ENCODE results near the gene BRMS1.
A peak's percentile ranks its signal among the peaks of the same experiment; 100 is the strongest.
"Not testable (repeated sequence)": the region's sequence is repeated elsewhere in the genome, so short reads cannot be mapped to it uniquely, and the experiment has no call there.

Gene BRMS1

DNA sequence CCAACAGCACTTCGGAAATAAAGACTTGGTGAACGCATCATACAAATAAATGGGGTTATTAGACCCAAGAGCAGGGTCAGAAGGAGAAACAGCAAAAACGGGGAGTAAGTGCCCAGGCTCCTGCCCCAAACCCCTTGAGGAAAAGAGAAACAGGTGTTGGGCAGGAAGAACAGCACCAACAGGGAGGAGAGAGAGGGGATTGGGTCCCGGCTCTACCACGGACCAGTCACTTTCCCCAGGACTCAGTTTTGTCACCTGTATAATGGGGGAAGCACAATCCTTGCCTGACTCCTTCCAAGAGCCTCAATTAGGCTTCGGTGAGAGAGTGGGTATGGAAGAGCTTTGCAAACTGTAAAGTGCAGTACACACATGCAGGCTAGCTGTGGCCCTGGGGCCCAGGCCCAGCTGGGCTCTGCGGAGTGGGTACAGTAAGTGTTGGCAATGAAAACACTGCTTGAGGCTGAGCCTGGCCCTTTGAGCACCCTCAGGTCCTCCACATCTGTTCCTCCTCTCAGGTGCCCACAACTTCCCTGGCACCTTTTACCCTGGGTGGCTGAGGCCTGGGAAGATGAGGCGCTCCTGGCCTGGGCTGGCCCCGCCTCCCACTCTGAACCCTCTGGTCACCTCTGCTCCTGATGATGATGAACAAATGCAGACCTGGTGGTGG is 17.7 kb upstream of the BRMS1 start:
- DNase-seq, result no peak

DNA sequence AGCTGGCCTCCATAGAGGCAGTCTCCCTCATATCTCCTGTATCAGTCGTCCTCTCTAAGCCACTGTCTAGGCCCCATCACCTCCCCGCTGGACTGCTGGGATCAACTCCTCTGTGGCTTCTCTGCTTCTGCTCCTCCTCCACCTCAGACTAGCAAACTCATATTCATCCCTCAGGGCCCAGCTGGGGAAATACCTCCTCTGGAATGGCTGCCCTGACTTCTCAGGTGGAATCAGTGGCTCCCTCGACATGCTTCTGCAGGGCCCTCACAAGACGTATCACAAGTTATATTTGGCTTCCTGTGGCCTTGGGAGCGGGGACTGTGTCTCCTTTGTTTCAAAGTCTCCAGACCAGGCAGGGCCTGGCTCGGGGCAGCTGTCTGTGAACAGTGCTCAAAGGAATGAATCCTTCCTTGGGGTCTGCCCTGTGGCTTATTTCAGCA is 16.6 kb upstream of the BRMS1 start:
- DNase-seq, result no peak

- DNase-seq, result no peak
These were observed 15.6 kb upstream of the BRMS1 start for GRCh38 chr11:66360406-66361073.

GRCh38 chr11:66359662-66360087 is 14.8 kb upstream of the BRMS1 start:
- DNase-seq, result no peak

GRCh38 chr11:66350560-66351235 is 5.8 kb upstream of the BRMS1 start:
- not testable (repeated sequence) for DNase-seq

DNA sequence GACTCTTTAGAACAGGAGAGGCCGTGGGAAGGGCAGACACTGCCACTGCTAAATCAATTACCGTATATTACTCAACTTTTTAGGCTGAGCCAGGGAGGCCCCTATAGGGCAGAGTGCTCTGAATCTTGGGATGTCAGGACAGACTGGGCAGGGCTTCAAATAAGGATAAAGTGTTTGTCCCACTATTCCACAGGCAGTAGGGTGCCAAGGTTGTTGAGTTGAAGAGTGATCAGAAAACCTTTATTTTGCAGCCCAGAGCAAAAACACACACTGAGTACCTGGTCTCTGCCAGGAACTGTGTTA is 4.1 kb upstream of the BRMS1 start:
- no peak for DNase-seq

- DNase-seq, result peak; percentile 72
These were observed 2.7 kb upstream of the BRMS1 start, which contains the start of gene B4GAT1 for GRCh38 chr11:66347425-66348276. Gene B4GAT1 (minus strand): TSS chr11:66347629. CDS start chr11:66347545, 84 bp downstream.

GRCh38 chr11:66346476-66347424 is 1.8 kb upstream of the BRMS1 start:
- no peak for DNase-seq

GRCh38 chr11:66345316-66345649 is 379 bp upstream of the BRMS1 start:
- DNase-seq, result no peak

GRCh38 chr11:66343176-66343575 is 1.7 kb downstream of the BRMS1 start:
- DNase-seq, result no peak

- DNase-seq, result no peak
These were observed 3.3 kb downstream of the BRMS1 start for GRCh38 chr11:66341502-66342126.

- DNase-seq, result no peak
These were observed 4.1 kb downstream of the BRMS1 start for GRCh38 chr11:66340596-66341501.

GRCh38 chr11:66339686-66340483 is 5.0 kb downstream of the BRMS1 start:
- no peak for DNase-seq

DNA sequence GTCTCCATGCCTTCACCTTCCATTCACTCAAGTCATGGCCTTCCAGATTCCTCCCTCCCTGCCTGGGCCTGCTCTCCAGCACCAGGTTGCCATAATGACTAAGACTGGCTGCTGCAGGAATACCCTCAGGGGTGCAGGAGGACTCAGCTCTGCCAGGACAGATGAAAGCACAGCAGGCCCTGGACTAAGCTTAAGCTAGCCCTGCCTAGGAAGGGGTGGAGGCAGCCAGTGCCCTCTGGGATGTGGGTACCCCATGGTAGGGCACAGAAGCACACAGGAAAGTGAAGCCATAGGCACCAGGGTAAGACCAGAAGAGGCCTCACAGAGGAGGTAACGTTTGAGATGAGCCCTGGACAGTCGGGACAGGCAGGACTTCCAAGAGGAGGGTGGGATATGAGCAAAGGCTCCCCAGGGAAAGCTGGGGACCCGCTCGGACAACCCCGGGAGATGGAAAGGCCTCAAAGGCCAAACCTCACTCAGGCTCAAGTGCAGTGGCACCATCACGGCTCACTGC is 5.7 kb downstream of the BRMS1 start:
- DNase-seq, result no peak

DNA sequence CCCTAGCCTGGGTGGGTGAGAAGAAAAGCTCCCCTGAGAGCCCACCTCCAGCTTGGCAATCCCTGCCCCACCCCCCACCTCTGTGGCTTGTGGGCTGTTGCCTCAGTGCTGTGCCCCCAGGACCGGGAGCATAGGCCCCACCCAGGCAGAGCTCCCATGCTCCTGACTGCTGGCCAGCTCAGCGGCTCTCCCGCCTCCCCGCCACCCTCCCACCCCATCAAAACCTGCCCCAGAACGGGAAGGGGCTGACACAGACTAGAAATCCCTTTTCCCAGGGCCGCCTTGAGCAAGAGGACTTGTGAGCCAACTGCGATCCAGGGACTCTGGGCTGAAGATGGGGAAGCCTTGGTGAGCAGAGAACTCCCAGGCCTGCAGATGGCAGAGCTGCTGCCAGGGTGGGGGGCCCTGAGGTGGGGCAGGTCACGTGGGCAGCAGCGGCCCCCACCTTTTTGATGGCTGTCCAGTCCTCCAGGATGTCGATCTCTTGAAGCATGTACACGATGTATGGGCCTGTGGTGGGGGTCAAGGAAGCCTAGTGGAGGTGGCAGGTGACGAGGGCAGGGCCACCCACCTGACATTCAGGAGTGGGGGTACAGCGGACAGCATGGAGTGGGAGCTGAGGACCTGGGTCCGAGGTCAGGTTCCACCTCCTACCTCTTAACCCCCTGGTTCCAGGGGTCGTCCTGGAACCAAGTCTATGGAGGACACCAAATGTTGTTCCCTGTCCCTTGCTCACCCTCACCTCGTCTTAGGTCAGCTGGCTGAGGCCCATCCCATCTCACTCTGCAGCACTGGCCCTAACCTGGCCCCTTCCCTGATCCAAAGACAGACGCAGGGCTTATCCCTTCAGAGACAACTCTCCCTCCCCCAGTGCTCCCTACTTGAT is 6.4 kb downstream of the BRMS1 start:
- no peak for DNase-seq

DNA sequence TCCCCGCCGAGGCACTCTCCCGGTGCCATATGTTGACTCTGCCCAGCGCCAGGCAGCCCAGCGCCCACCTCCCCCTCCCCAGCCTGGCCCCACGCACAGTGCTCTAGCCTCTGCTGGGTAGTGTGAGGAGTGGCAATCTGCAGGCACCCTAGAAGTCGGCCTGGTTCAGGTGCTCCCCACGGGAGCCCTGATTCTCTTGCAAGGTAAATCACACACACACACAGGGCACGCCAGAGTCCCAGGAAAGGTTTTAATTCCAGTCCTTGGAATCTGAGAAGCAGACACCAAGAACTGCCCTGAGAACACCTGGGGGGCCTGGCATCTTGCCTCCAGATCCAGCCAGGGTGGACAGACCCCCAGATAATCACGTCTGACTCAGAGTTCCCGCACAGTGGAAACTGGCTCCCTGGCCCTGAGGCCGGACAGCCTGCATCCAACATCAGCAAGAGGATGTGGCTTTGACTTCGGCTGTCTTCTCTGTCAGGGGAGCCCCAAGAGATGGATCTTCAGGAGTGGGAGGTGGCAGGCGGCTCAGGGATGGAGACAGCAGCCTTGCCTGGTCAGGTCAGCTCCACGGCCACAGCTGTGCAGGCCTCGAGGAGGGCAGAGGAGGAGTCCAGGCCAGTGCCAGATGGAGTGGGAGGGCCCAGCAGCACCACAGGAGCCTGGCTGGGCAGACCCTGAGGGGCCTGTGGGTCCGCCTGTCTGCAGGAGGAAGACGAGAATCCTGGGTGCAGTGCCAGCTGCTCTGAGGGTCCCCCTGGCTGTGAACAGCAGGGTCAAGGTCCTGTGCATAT is 7.6 kb downstream of the BRMS1 start:
- no peak for DNase-seq
